WTC11 (cell line): ENCODE data around the gene GRIFIN.

ENCODE experiments used
- ARID4B ChIP-seq: sonication (generic); formaldehyde crosslinking; IDR thresholded peaks from 2 replicates; pipeline ENCODE4 v1.8.0; 2023; ENCODE audit warnings: missing genetic modification reagents, mild to moderate bottlenecking, borderline replicate concordance
- ATF2 ChIP-seq: sonication (generic); formaldehyde crosslinking; IDR thresholded peaks from 2 replicates; pipeline ENCODE4 v1.8.1; 2022; ENCODE audit warnings: low read depth, missing genetic modification reagents, borderline replicate concordance
- CTCF ChIP-seq: fragments of 200-600 bp; IDR thresholded peaks from 2 replicates; pipeline ENCODE4 v1.8.0; 2022; ENCODE audit warnings: antibody characterized with exemption
- USF1 ChIP-seq: sonication (generic); formaldehyde crosslinking; IDR thresholded peaks from 2 replicates; pipeline ENCODE4 v1.8.0; 2022; ENCODE audit warnings: mild to moderate bottlenecking, missing genetic modification reagents

GRCh38 chr7:2438775-2439174 lies 37.4 kb downstream of the GRIFIN start:
- TF ChIP-seq CTCF (no peak), ARID4B (no peak), ATF2 (CRISPR knock-in tag) (no peak), USF1 (no peak)
